ENCODE results near the gene POU6F1. TPM values are rescaled to one million over a fixed set of nuclear protein-coding genes. Genes with fewer than 3 reads are reported as not detected.

The POU6F1 gene
- polyA plus RNA-seq, 1 donor from 2014 or later, result 12.4 TPM

- Histone ChIP-seq H3K27ac (ENCODE audit: low read length) (no peak overlapping the region), H3K36me3 (ENCODE audit: insufficient read depth, low read length) (peaks cover 10% of the 10 kb centered on the region)
- TF ChIP-seq EP300 (conservative IDR thresholded peaks at IDR 0.05; ENCODE audit: poor library complexity, severe bottlenecking), result no peak
- TF ChIP-seq CTCF (IDR thresholded peaks at IDR 0.05; ENCODE audit: poor library complexity, severe bottlenecking), result no peak
- no peak for TF ChIP-seq RAD21 (conservative IDR thresholded peaks at IDR 0.05)
- TF ChIP-seq REST (IDR thresholded peaks at IDR 0.05; ENCODE audit: borderline replicate concordance), result no peak
- TF ChIP-seq POLR2AphosphoS5 (IDR thresholded peaks at IDR 0.05), result no peak
- no peak for TF ChIP-seq EZH2 (IDR thresholded peaks at IDR 0.05; ENCODE audit: borderline replicate concordance, insufficient read depth, low read length, poor library complexity, severe bottlenecking)
- TF ChIP-seq SMC3 (conservative IDR thresholded peaks at IDR 0.05; ENCODE audit: poor library complexity), result no peak
- TF ChIP-seq TAF1 (IDR thresholded peaks at IDR 0.05; ENCODE audit: low read depth), result no peak
- TF ChIP-seq MXI1 (conservative IDR thresholded peaks at IDR 0.05; ENCODE audit: poor library complexity, severe bottlenecking), result no peak
Observed at GRCh38 chr12:51188359-51189051, 29.4 kb downstream of the POU6F1 start.

GRCh38 chr12:51187370-51187987 lies 30.4 kb downstream of the POU6F1 start:
- TF ChIP-seq MXI1 (conservative IDR thresholded peaks at IDR 0.05; ENCODE audit: poor library complexity, severe bottlenecking) (no peak), CTCF (IDR thresholded peaks at IDR 0.05; ENCODE audit: poor library complexity, severe bottlenecking) (no peak), TAF1 (IDR thresholded peaks at IDR 0.05; ENCODE audit: low read depth) (no peak), EP300 (conservative IDR thresholded peaks at IDR 0.05; ENCODE audit: poor library complexity, severe bottlenecking) (no peak), REST (IDR thresholded peaks at IDR 0.05; ENCODE audit: borderline replicate concordance) (no peak), POLR2AphosphoS5 (IDR thresholded peaks at IDR 0.05) (no peak)
- no peaks in the 10 kb centered on the region for H4K20me1 ChIP-seq (ENCODE audit: insufficient read depth)
- peaks cover 10% of the 10 kb centered on the region for H3K36me3 ChIP-seq (ENCODE audit: insufficient read depth, low read length)
- no peak overlapping the region for H3K27ac ChIP-seq (ENCODE audit: low read length)
- H3K27me3 ChIP-seq (ENCODE audit: insufficient read depth, low read depth, low read length), result no peaks in the 10 kb centered on the region
- H3K9me2 ChIP-seq (ENCODE audit: insufficient read depth, low read length), result no peaks in the 10 kb centered on the region
- no peaks in the 10 kb centered on the region for H3K79me2 ChIP-seq (replicated peaks; ENCODE audit: insufficient read depth, low read length)
- no peaks in the 10 kb centered on the region for H3F3A ChIP-seq (ENCODE audit: insufficient read depth, low read length, poor library complexity, severe bottlenecking)
- no peak overlapping the region for H3K4me2 ChIP-seq (ENCODE audit: low read length)
- H2AFZ ChIP-seq (ENCODE audit: low read depth, low read length), result no peak overlapping the region
- no peaks in the 10 kb centered on the region for H3K9me3 ChIP-seq (ENCODE audit: low read length)
- H3K4me3 ChIP-seq (ENCODE audit: low read length), result no peak overlapping the region
- no peak overlapping the region for H3K9ac ChIP-seq (ENCODE audit: low read length)

More at GRCh38 chr12:51188359-51189051, 29.4 kb downstream of the POU6F1 start:
- no peaks in the 10 kb centered on the region for H3K27me3 ChIP-seq (ENCODE audit: insufficient read depth, low read depth, low read length)
- no peak overlapping the region for H3K4me2 ChIP-seq (ENCODE audit: low read length)
- no peaks in the 10 kb centered on the region for H3K79me2 ChIP-seq (replicated peaks; ENCODE audit: insufficient read depth, low read length)
- H3F3A ChIP-seq (ENCODE audit: insufficient read depth, low read length, poor library complexity, severe bottlenecking), result no peaks in the 10 kb centered on the region
- no peaks in the 10 kb centered on the region for H3K9me3 ChIP-seq (ENCODE audit: low read length)
- H3K9ac ChIP-seq (ENCODE audit: low read length), result no peak overlapping the region
- H3K9me2 ChIP-seq (ENCODE audit: insufficient read depth, low read length), result no peaks in the 10 kb centered on the region
- no peak overlapping the region for H2AFZ ChIP-seq (ENCODE audit: low read depth, low read length)
- no peaks in the 10 kb centered on the region for H4K20me1 ChIP-seq (ENCODE audit: insufficient read depth)
- H3K4me3 ChIP-seq (ENCODE audit: low read length), result no peak overlapping the region

Measured in neural cell (in vitro differentiated cells).